ENCODE measurements around the gene PGM5.

- TF ChIP-seq POLR2A (IDR thresholded peaks at IDR 0.05) (no peak), CTCF (IDR thresholded peaks at IDR 0.05) (no peak)
Measured at GRCh38 chr9:68513981-68514380, 157.6 kb downstream of the PGM5 start.
